HG03103 (cell line): ENCODE results near the gene HOXC11.

Source experiments
- ATAC-seq: cut with Tn5 transposase; IDR thresholded peaks from one replicate; pipeline ENCODE4 v1.9.1; 2021; ENCODE audit warnings: low read depth; ENCODE audit not compliant: unreplicated experiment

The HOXC11 gene

GRCh38 chr12:53956251-53956887 lies 16.6 kb upstream of the HOXC11 start:
- no peak for ATAC-seq

GRCh38 chr12:53956914-53957536 lies 15.9 kb upstream of the HOXC11 start:
- no peak for ATAC-seq

GRCh38 chr12:53958128-53958527 lies 14.8 kb upstream of the HOXC11 start:
- no peak for ATAC-seq

- ATAC-seq = no peak
Observed at GRCh38 chr12:53959314-53959713, 13.6 kb upstream of the HOXC11 start.

- no peak for ATAC-seq
Observed at GRCh38 chr12:53960187-53961024, 12.5 kb upstream of the HOXC11 start.

GRCh38 chr12:53961025-53961761 lies 11.7 kb upstream of the HOXC11 start:
- no peak for ATAC-seq

GRCh38 chr12:53963005-53963404 lies 9.9 kb upstream of the HOXC11 start:
- no peak for ATAC-seq

GRCh38 chr12:53963434-53964314 lies 9.3 kb upstream of the HOXC11 start:
- ATAC-seq = no peak

GRCh38 chr12:53964315-53964713 lies 8.6 kb upstream of the HOXC11 start:
- no peak for ATAC-seq

- ATAC-seq = no peak
Observed at GRCh38 chr12:53965281-53966084, 7.4 kb upstream of the HOXC11 start.

GRCh38 chr12:53966085-53966384 lies 6.9 kb upstream of the HOXC11 start:
- ATAC-seq = no peak

- ATAC-seq = no peak
Observed at GRCh38 chr12:53966385-53967133, 6.4 kb upstream of the HOXC11 start.

GRCh38 chr12:53967421-53967925 lies 5.5 kb upstream of the HOXC11 start:
- no peak for ATAC-seq

GRCh38 chr12:53968214-53969127 lies 4.5 kb upstream of the HOXC11 start:
- ATAC-seq = no peak

- no peak for ATAC-seq
Observed at GRCh38 chr12:53969588-53970259, 3.2 kb upstream of the HOXC11 start.

- no peak for ATAC-seq
Observed at GRCh38 chr12:53970451-53970850, 2.5 kb upstream of the HOXC11 start.

GRCh38 chr12:53971129-53971528 lies 1.8 kb upstream of the HOXC11 start:
- ATAC-seq = no peak
